Frontal cortex (tissue), 4 donors: ENCODE measurements around the gene ZDHHC3. TPM values are rescaled to one million over a fixed set of nuclear protein-coding genes. Genes with fewer than 3 reads are reported as not detected.
"Not testable (repeated sequence)": the region's sequence is repeated elsewhere in the genome, so short reads cannot be mapped to it uniquely, and the experiment has no call there.

Source experiments
- DNase-seq, 2 donors: peaks; one replicate each; pipeline ENCODE4 v3.0.0; 2012; ENCODE audit warnings: low spot score in 2 of 2
- FAIRE-seq: peaks from 2 replicates; lab custom pipeline; 2012; peaks lifted over from hg19 to GRCh38; lab: Jason Lieb, UNC
- total RNA-seq: library from RNA; depleted of rRNA; stranded (reverse); fragments of >200 nt; gene quantifications from one replicate; pipeline ENCODE4 v1.2.3, GENCODE V29; 2014
- donor health status: control.
- donor health status: control.
- donor health status: control.

Gene ZDHHC3
- total RNA-seq, 1 donor from 2014 or later = 44.0 TPM

DNA sequence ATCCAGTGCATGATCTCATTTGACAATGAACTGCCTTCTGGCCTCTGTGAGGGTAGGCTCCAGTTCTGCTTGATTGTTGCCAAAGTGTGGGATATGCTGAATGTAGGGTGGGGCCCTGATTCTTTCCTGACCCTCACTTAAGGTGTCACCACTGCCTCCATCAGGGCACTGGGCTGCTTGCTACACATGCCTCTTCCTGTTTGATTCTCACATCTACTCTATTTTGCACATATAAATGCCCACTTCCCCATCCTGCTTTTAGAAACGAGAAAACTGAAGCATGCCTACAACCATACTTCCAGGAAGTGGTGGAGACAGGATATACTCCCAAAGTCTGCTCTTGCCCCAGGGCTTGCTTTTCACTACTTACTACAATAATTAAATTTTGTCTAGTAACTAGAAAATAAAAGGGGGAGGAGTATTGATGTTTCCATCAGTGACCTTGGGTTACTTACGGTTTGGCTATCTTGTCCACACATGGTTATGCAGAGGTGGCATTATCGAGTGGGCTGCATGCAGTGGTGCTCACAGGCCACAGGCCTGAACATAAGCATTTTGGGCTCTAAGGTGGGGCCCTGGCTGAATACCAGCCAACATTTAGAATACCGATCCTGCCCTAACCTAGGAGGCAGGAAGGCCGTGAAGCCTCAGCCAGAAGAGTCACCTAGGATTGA, 6.7 kb downstream of the ZDHHC3 start:
- FAIRE-seq = no peak
- DNase-seq = no peak

DNA sequence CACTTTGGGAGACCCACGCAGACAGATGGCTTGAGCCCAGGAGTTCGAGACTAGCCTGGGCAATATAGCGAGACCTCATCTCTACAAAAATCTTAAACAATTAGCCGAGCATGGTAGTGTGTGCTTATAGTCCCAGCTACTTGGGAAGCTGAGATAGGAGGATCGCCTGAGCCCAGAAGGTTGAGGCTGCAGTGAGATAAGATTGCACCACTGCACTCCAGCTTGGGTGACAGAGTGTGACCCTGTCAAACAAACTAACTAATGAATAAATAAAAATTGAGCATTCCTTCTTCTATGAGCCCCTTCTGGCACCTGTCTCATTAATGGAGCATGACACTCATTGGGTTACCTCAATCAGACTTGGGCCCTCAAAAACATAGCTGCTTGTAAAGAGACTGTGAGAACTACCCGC, 7.5 kb downstream of the ZDHHC3 start:
- no peak for DNase-seq
- no peak for FAIRE-seq

- FAIRE-seq (no peak), DNase-seq (no peak)
These were observed 9.1 kb downstream of the ZDHHC3 start for GRCh38 chr3:44966795-44967278.

GRCh38 chr3:44965165-44965564, 10.8 kb downstream of the ZDHHC3 start:
- DNase-seq = no peak
- no peak for FAIRE-seq

DNA sequence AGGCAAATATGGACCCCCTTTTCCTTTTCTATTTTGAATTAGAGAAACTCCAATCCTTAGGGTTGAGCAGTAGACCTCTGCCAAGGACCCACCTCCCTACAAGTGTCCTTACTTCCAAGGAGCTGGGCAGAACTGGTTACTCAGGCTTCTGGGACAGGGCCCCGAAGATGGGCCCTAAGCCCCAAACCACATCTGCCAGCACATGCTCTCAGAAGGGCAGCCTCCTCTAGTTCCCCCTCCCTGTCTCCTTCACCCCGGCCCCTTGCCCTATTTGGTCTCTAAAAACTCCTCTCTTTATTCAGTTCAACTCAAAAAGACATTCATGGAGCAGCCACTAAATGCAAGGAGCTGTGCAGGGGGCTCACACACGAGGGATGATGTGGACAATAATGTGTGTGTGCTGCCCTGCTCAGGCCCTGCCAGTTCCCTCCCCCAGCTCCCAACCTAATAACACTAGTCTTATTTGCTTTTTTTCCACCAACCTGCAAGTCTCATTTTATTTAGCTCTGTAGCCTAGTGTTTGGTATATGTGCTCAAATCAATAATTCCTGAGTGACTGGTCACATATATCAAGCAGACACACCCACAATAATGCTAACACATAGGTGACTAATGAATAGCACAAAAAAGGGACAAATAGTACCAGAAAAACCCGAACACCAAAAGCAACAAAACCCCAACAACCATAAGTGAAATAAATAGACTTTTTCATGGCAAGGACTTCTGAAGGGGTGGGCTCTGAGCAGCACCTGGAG, 12.2 kb downstream of the ZDHHC3 start:
- FAIRE-seq (no peak), DNase-seq (no peak)

DNA sequence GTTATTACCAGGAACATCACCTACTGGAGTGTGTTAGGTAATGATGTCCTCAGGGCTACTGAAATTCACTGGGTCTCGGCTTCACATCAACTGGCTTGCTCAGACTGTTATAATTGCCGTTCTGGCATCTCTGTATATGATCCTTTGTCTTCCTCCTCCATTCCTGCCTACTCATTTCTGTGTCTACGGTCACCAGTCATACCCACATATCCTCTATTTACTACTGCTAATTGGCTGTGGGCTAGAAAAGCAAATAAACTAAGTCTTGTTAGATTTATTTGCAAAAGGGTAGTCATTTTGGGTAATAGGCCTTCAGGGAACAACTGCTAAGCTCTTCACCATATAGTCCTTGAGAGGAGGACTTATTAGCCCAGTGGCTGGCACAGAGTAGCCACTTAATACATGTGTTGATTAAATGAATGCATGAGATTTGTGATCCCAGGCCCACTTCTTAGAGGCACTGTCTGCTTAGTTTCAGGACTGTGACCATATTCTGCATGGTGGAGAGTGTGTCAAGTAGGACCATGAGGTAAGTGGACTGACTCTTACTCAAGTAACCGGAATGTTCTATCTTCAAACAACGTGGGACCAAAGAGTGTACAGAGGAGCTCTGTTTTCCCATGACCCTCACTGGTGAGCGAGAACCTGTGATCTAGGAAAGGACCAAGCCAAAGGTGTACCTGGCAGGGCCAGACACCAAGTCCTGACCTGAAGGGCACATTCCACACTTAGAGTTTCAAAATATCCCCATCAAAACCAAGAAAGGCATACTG, 13.2 kb downstream of the ZDHHC3 start:
- DNase-seq = no peak
- no peak for FAIRE-seq

- DNase-seq = no peak
- no peak for FAIRE-seq
These were observed 14.1 kb downstream of the ZDHHC3 start for GRCh38 chr3:44961888-44962287.

- no peak for FAIRE-seq
- no peak for DNase-seq
These were observed 15.5 kb downstream of the ZDHHC3 start for GRCh38 chr3:44960387-44961026.

DNA sequence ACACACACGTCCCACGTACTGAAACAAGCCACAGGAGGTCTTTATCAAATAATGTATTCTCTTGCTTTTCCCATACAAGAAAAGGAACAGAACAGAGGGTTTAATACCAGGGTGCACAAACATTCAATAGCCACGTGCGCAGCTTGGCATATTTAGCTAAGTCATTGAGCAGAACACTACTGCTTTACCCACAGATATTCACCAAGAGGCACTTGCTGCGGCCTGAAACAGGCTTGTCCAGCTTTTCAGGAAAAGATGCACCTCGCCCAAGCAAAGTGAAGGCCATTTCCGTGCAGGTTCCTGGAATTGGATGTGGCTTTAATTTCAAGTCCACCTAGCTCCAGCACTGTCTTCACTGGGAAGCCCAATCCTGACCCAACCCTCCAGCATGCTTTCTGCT, 17.6 kb downstream of the ZDHHC3 start:
- DNase-seq (no peak), FAIRE-seq (no peak)

GRCh38 chr3:44957986-44958385, 18.0 kb downstream of the ZDHHC3 start:
- DNase-seq (no peak), FAIRE-seq (no peak)

GRCh38 chr3:44955917-44956316, 20.1 kb downstream of the ZDHHC3 start:
- FAIRE-seq = no peak
- DNase-seq = no peak

DNA sequence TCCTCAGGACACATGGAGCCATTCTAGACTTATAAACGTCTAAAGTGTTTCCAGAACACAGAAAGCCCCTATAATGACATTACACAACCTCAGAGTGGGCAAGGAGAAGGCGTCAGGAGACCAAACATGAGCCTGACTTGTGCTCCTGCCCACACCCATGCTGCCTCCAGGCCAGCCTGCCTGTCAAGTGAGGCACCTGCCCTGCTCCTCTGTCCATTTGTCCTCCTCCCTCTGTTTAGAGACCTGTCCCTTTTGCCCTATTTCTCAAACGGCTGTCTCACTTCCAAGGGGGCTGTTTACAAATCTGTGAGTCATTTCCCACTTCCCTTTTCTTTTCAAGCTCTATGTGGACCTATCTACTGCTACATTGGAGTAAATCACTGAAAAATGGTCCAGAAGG, 21.0 kb downstream of the ZDHHC3 start:
- FAIRE-seq (no peak), DNase-seq (no peak)

DNA sequence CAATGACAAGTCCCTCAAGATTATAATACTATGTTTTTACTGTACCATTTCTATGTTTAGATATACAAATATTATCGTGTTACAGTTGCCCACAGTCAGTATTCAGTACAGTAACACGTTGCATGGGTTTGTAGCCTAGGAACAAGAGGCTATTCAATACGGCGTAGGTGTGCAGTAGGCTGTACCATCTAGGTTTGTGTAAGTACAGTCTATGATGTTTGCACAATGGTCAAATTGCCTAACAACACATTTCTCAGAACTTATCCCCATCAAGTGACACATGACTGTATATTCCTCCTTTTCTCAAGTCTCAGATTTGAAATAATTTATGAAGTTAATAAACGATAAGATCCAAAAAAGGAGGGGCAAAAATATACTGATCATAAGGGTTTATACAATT, 21.7 kb downstream of the ZDHHC3 start:
- FAIRE-seq = no peak
- DNase-seq = no peak

GRCh38 chr3:44952689-44953088, 23.3 kb downstream of the ZDHHC3 start:
- DNase-seq (no peak), FAIRE-seq (no peak)

GRCh38 chr3:44950275-44950734, 25.7 kb downstream of the ZDHHC3 start:
- FAIRE-seq (no peak), DNase-seq (no peak)

- not testable (repeated sequence) for FAIRE-seq
These were observed 26.2 kb downstream of the ZDHHC3 start for GRCh38 chr3:44949770-44950169.

DNA sequence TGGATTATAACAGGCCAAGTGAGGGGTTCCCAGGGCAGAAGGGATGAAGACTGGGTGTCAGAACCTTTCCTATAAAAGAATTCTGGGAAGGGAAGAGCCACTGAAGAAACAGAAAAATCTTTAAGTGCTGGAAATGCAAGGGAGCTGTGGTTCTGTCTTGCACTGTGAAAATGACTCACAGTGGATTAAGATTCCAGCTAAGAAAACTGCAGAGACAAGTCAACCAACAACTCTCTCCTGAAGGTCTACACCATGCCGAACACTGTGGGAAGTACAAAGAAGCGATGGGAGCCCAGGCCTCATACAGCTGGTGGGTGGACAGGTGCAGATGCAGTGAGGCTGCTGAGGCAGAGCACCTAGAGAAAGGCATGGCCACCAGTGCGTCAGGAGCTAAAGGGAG, 27.7 kb downstream of the ZDHHC3 start:
- no peak for FAIRE-seq

More at GRCh38 chr3:44949770-44950169, 26.2 kb downstream of the ZDHHC3 start:
- not testable (repeated sequence) for DNase-seq

GRCh38 chr3:44942202-44942921, 33.6 kb downstream of the ZDHHC3 start:
- DNase-seq = no peak
- FAIRE-seq = no peak

More for the DNA sequence above, 27.7 kb downstream of the ZDHHC3 start:
- no peak for DNase-seq

- FAIRE-seq (no peak), DNase-seq (peak in 1 of 2 donors; percentile 32)
These were observed 36.4 kb downstream of the ZDHHC3 start for GRCh38 chr3:44939581-44940036.
